ENCODE results near the gene CTBP2. TPM values are rescaled to one million over a fixed set of nuclear protein-coding genes. Genes with fewer than 3 reads are reported as not detected.

Gene CTBP2
- total RNA-seq, 2 experiments from 2014 or later = 0.19 to 0.42 TPM

Small RNA genes within 50 kb of the gene (microRNA-seq; reads per million reads assigned to microRNA genes)
- not detected for gene MIR4296 (ENCODE audit: borderline microRNAs expressed, borderline replicate concordance)

Other genes with a start within 250 kb of the CTBP2 start
- 10 to 100 TPM; 10.1 to 10.8 TPM for gene ZRANB1, start 218.4 kb downstream of the CTBP2 start, total RNA-seq

Data from activated naive CD4-positive, alpha-beta T cell treated with anti-CD3 and anti-CD28 coated beads for 36 hours (primary cell).